GM18505 (cell line): ENCODE data around the gene ALG1L2.
"Not testable (repeated sequence)": the region's sequence is repeated elsewhere in the genome, so short reads cannot be mapped to it uniquely, and the experiment has no call there.

Experiments
- ATAC-seq: cut with Tn5 transposase; IDR thresholded peaks from one replicate; pipeline ENCODE4 v1.9.1; 2021; ENCODE audit not compliant: unreplicated experiment
- POLR2A ChIP-seq: IDR thresholded peaks from 4 replicates; pipeline ENCODE4 v1.6.1; 2011; ENCODE audit warnings: borderline replicate concordance; ENCODE audit not compliant: insufficient read depth, insufficient read length; ENCODE audit errors: extremely low read depth

Gene ALG1L2

DNA sequence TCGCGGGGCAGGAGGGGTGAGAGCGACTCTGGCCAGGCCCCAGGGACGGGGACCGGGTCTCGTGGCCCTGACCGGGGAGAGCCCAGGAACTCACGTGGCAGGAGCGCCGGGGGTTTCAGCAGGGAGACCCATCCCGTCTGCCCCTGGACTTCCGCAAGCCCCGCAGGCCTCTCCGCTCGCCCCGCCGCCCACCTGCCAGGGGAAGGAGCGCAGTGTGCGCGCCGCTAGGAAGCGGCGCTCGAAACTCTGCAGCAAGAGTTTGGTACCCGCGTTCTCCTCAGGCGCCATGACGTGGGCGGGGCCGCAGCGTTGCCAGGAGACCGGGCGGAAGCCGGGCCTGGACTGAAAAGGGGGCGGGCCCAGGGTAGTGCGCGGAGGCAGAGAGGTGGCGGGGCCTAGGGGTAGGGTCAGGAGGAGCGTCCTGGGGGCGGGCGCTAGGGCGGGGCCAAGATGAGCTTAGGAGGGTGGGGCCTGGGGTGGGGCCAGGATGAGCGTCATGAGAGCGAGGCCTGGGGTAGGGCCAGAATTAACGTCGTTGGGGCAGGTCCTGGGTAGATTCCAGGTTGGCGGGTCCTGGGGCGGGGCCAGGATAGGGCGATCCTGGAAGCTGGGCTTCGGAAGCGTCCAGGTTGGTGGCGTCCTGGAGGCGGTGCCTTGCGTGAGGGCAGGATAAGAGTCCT, 29.7 kb downstream of the ALG1L2 start:
- peak; percentile 100 for ATAC-seq
- peak; percentile 46 for TF ChIP-seq POLR2A

- ATAC-seq = not testable (repeated sequence)
- peak; percentile 41 for TF ChIP-seq POLR2A
These were observed 30.5 kb downstream of the ALG1L2 start for GRCh38 chr3:130111865-130112747.

GRCh38 chr3:130112748-130113073, 31.1 kb downstream of the ALG1L2 start:
- ATAC-seq = not testable (repeated sequence)

GRCh38 chr3:130115400-130115799, 33.8 kb downstream of the ALG1L2 start:
- not testable (repeated sequence) for ATAC-seq

DNA sequence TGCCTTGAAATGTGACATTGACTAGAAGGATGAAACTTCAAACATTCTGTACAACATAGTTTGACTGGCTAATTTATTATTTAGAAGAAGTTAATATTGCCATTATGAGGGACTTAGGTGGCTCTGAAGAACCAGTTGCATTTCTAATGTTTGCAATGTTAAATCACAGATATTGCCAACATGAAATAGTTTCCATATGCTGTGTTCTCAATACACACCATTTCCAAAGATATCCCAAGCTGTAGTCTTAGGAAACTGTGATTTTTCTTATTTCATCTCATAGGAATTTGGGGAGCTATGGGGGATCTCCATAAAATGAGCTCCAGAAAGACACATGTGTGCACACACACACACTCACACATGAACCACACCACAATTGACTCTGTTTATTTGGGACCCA, 36.3 kb downstream of the ALG1L2 start:
- ATAC-seq = no peak
- TF ChIP-seq POLR2A = no peak

GRCh38 chr3:130119824-130120223, 38.2 kb downstream of the ALG1L2 start:
- ATAC-seq = not testable (repeated sequence)

GRCh38 chr3:130120291-130120690, 38.7 kb downstream of the ALG1L2 start:
- not testable (repeated sequence) for ATAC-seq

DNA sequence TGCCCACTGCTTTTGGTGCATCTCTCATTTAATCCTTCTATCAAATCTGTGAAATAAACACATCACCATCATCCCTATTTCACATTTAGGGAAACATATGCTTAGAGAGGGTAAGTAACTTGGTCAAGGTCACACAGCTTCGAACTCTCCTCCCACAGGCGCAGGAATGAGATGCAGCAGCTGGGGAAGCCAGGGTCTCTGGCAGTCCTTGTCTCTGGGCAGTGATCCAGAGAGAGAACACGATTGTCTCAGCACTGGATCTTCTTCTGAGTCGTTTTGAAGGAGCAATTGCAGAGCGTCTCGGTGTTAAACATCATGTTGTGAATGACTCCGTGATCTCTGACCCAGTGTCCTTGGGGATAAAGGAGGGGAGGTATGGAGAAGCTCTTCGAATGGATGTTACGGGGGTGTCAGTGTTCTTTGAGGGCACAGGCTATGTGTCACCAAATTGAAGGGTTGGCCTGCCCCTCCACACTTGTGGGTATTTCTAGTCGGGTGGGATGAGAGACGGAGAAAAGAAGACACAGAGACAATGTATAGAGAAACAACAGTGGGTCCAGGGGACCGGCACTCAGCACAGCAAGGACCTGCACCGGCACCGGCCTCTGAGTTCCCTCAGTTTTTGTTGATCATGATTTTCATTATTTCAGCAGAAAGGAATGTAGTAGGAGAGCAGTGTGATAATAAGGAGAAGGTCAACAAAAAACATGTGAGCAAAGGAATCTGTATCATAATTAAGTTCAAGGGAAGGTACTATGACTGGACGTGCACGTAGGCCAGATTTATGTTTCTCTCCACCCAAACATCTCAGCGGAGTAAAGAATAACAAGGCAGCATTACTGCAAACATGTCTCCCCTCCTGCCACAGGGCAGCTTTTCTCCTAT, 41.5 kb downstream of the ALG1L2 start:
- ATAC-seq = not testable (repeated sequence)

GRCh38 chr3:130125406-130125805, 43.8 kb downstream of the ALG1L2 start:
- not testable (repeated sequence) for ATAC-seq

DNA sequence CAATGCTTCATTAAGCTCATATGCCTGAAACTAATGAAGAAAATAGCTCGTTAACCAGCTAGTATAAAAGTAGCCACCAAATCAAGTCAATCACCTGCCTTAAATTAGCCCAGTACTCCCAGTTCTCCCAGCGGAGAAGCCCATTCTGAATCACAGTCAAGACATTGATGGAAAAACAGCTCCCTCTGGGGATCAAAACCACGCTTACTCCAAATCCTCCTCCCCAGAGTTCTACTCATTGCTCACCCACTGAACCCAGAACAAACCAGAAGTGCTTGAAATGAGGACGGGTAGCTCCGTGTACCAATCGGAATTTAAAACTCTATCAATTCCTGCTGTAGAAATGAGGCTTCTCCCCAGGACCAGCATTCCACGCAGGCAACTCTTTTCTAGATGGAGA, 54.7 kb downstream of the ALG1L2 start:
- not testable (repeated sequence) for ATAC-seq

- ATAC-seq = not testable (repeated sequence)
These were observed 56.1 kb downstream of the ALG1L2 start for GRCh38 chr3:130137685-130138084.

DNA sequence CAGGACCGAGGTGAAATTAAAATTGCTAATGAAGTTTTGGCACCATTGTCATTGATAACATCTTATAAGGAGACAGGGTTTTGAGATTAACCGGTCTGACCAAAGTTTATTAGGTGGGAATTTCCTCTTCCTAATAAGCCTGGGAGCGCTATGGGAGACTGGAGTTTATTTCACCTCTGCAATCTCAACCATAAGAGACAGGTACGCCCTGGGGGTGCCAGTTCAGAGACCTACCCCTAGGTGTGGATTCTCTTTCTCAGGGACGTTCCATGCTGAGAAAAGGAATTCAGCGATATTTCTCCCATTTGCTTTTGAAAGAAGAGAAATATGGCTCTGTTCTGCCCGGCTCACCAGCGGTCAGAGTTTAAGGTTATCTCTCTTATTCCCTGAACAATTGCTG, 57.4 kb downstream of the ALG1L2 start:
- ATAC-seq = not testable (repeated sequence)

DNA sequence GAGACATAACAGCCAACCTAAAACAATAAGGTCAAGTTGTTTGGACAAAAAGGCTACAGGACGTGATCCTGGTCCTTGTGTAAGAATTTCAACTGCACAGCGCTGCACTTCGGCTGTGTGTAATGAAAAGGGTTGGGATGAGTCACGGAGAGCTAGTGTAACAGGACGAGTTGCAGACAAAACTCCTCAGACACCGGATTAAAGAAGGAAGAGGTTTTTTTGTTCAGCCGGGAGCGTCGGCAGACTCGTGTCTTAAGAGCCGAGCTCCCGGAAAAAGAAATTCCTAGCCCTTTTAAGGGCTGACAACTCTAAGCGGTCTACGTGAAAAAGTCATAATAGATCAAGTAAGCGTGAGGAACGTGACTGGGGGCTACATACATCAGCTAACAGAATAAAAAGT, 59.1 kb downstream of the ALG1L2 start:
- ATAC-seq = not testable (repeated sequence)

DNA sequence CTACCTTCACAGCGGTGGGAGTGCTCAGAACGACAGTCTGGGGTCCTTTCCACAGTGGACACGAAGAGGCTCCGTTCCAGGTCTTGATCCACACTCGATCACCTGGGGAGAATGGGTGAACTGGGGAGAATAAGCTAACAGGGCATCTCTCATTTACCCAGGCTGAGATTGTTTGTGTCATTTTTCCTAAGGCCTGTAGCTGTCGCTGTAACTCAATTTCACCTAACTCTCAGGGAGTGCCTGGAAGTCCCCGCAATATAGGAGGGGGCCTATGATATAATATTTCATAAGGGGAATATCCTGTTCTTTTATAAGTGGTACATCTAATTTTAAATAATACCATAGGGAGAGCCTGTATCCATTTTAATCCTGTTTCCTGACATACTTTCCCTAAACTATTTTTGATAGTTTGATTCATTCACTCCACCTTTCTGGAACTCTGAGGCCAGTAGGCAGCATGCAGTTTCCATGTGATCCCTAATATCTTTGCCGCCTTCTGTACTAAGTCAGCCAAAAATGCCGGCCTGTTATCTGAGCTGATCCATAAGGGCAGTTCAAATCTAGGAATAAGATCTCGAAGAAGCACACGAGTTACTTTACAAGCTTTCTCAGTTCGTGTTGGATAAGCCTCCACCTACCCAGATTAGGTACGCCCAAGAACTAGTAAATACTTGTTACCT, 62.2 kb downstream of the ALG1L2 start:
- not testable (repeated sequence) for ATAC-seq

- ATAC-seq = not testable (repeated sequence)
These were observed 62.7 kb downstream of the ALG1L2 start for GRCh38 chr3:130144328-130144650.

GRCh38 chr3:130145456-130145855, 63.8 kb downstream of the ALG1L2 start:
- not testable (repeated sequence) for ATAC-seq

- ATAC-seq = not testable (repeated sequence)
These were observed 64.8 kb downstream of the ALG1L2 start for GRCh38 chr3:130146465-130146864.
